Measurements from ENCODE around the gene LSM11.
"Not testable (repeated sequence)": the region's sequence is repeated elsewhere in the genome, so short reads cannot be mapped to it uniquely, and the experiment has no call there.

- not testable (repeated sequence) for TF ChIP-seq POLR2A, CTCF (IDR thresholded peaks at IDR 0.05)
These were observed 20.6 kb upstream of the LSM11 start for GRCh38 chr5:157722895-157723294.
